GM18508 (cell line): ENCODE measurements around the gene LGALS9.
"Not testable (repeated sequence)": the region's sequence is repeated elsewhere in the genome, so short reads cannot be mapped to it uniquely, and the experiment has no call there.

Experiments used
- ATAC-seq: cut with Tn5 transposase; IDR thresholded peaks from one replicate; pipeline ENCODE4 v1.9.1; 2021; ENCODE audit warnings: moderate number of reproducible peaks; ENCODE audit not compliant: insufficient read depth, unreplicated experiment

LGALS9 gene

GRCh38 chr17:27625856-27626255 lies 5.1 kb upstream of the LGALS9 start:
- no peak for ATAC-seq

- ATAC-seq: no peak
Measured at GRCh38 chr17:27627514-27627913, 3.5 kb upstream of the LGALS9 start.

- no peak for ATAC-seq
Measured at GRCh38 chr17:27628376-27628775, 2.6 kb upstream of the LGALS9 start.

- not testable (repeated sequence) for ATAC-seq
Measured at GRCh38 chr17:27629260-27629659, 1.7 kb upstream of the LGALS9 start.

- peak; percentile 23 for ATAC-seq
Measured at GRCh38 chr17:27631411-27631760, 398 bp downstream of the LGALS9 start.

- no peak for ATAC-seq
Measured at GRCh38 chr17:27631897-27632725, 1.1 kb downstream of the LGALS9 start.

- not testable (repeated sequence) for ATAC-seq
Measured at GRCh38 chr17:27632766-27633165, 1.8 kb downstream of the LGALS9 start.

GRCh38 chr17:27633312-27634025 lies 2.5 kb downstream of the LGALS9 start:
- ATAC-seq: no peak

GRCh38 chr17:27634026-27634335 lies 3.0 kb downstream of the LGALS9 start:
- ATAC-seq: no peak

GRCh38 chr17:27634776-27635175 lies 3.8 kb downstream of the LGALS9 start:
- ATAC-seq: no peak

GRCh38 chr17:27635275-27635823 lies 4.4 kb downstream of the LGALS9 start:
- no peak for ATAC-seq

GRCh38 chr17:27636005-27636520 lies 5.1 kb downstream of the LGALS9 start:
- ATAC-seq: not testable (repeated sequence)

- not testable (repeated sequence) for ATAC-seq
Measured at GRCh38 chr17:27637818-27638217, 6.8 kb downstream of the LGALS9 start.

GRCh38 chr17:27638415-27638914 lies 7.5 kb downstream of the LGALS9 start:
- ATAC-seq: not testable (repeated sequence)

- ATAC-seq: no peak
Measured at GRCh38 chr17:27640790-27641189, 9.8 kb downstream of the LGALS9 start.

- no peak for ATAC-seq
Measured at GRCh38 chr17:27644586-27644985, 13.6 kb downstream of the LGALS9 start.

- ATAC-seq: not testable (repeated sequence)
Measured at GRCh38 chr17:27645621-27646020, 14.6 kb downstream of the LGALS9 start.

- no peak for ATAC-seq
Measured at GRCh38 chr17:27646232-27646631, 15.2 kb downstream of the LGALS9 start.

- no peak for ATAC-seq
Measured at GRCh38 chr17:27647765-27648164, 16.8 kb downstream of the LGALS9 start.

GRCh38 chr17:27649111-27649571 lies 18.2 kb downstream of the LGALS9 start:
- ATAC-seq: not testable (repeated sequence)

GRCh38 chr17:27649929-27650328 lies 18.9 kb downstream of the LGALS9 start:
- ATAC-seq: no peak
